Testis (tissue), 2 donors: ENCODE results near the gene GNB5.

Experiments
- POLR2A ChIP-seq: fragments of 450-650 bp; IDR thresholded peaks from one replicate; pipeline ENCODE4 v1.6.1; 2017; ENCODE audit warnings: antibody characterized with exemption, mild to moderate bottlenecking, moderate library complexity
- TF ChIP-seq, protein P1 (sequence below), 3 experiments: fragments of 450-650 bp in 2 of 3; fragments of 200-600 bp in 1 of 3; sonication (generic) in 1 of 3; IDR thresholded peaks; one replicate each; pipeline ENCODE4 v1.5.1; 2016 to 2019; ENCODE audit warnings: antibody characterized with exemption in 3 of 3, mild to moderate bottlenecking in 2 of 3, moderate library complexity in 1 of 3

GRCh38 chr15:52080031-52080430 lies 111.2 kb downstream of the GNB5 start:
- TF ChIP-seq, protein P1, sequence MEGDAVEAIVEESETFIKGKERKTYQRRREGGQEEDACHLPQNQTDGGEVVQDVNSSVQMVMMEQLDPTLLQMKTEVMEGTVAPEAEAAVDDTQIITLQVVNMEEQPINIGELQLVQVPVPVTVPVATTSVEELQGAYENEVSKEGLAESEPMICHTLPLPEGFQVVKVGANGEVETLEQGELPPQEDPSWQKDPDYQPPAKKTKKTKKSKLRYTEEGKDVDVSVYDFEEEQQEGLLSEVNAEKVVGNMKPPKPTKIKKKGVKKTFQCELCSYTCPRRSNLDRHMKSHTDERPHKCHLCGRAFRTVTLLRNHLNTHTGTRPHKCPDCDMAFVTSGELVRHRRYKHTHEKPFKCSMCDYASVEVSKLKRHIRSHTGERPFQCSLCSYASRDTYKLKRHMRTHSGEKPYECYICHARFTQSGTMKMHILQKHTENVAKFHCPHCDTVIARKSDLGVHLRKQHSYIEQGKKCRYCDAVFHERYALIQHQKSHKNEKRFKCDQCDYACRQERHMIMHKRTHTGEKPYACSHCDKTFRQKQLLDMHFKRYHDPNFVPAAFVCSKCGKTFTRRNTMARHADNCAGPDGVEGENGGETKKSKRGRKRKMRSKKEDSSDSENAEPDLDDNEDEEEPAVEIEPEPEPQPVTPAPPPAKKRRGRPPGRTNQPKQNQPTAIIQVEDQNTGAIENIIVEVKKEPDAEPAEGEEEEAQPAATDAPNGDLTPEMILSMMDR (IDR thresholded peaks at IDR 0.05) = no peak
- TF ChIP-seq POLR2A = no peak
